Kidney capillary endothelial cell (primary cell): ENCODE measurements around the gene XRCC1.
"Not testable (repeated sequence)": the region's sequence is repeated elsewhere in the genome, so short reads cannot be mapped to it uniquely, and the experiment has no call there.

ENCODE experiments used
- DNase-seq: peaks from one replicate; pipeline ENCODE4 v3.0.0-alpha.2; 2018; ENCODE audit warnings: low spot score

Gene XRCC1

GRCh38 chr19:43545981-43546380, 29.3 kb downstream of the XRCC1 start:
- no peak for DNase-seq

GRCh38 chr19:43545276-43545675, 30.1 kb downstream of the XRCC1 start:
- no peak for DNase-seq

- DNase-seq = no peak
These were observed 31.2 kb downstream of the XRCC1 start for GRCh38 chr19:43544077-43544476.

- no peak for DNase-seq
These were observed 33.2 kb downstream of the XRCC1 start for GRCh38 chr19:43541920-43542650.

GRCh38 chr19:43540381-43540780, 34.9 kb downstream of the XRCC1 start:
- no peak for DNase-seq

GRCh38 chr19:43538922-43539321, 36.4 kb downstream of the XRCC1 start:
- DNase-seq = no peak

- peak; percentile 68 for DNase-seq
These were observed 40.2 kb downstream of the XRCC1 start for GRCh38 chr19:43534816-43535761.

- DNase-seq = no peak
These were observed 41.0 kb downstream of the XRCC1 start for GRCh38 chr19:43534305-43534815.

- DNase-seq = peak; percentile 99
These were observed 41.6 kb downstream of the XRCC1 start for GRCh38 chr19:43533546-43534304.

- DNase-seq = peak; percentile 69
These were observed 42.3 kb downstream of the XRCC1 start, which contains the start of gene ZNF575 for GRCh38 chr19:43532962-43533545. ZNF575 (plus strand) TSS chr19:43533188; CDS start chr19:43534423, 1,235 bp downstream.

GRCh38 chr19:43532571-43532961, 42.8 kb downstream of the XRCC1 start:
- no peak for DNase-seq

- DNase-seq = no peak
These were observed 47.3 kb downstream of the XRCC1 start for GRCh38 chr19:43527860-43528622.

- DNase-seq = peak; percentile 59
These were observed 48.2 kb downstream of the XRCC1 start, which contains the start of gene ETHE1 for GRCh38 chr19:43526884-43527859. ETHE1 (minus strand) TSS chr19:43527201; CDS start chr19:43527177, 24 bp downstream.

- no peak for DNase-seq
These were observed 49.2 kb downstream of the XRCC1 start for GRCh38 chr19:43525836-43526771.

GRCh38 chr19:43524922-43525835, 50.1 kb downstream of the XRCC1 start:
- peak; percentile 20 for DNase-seq

GRCh38 chr19:43523696-43524095, 51.6 kb downstream of the XRCC1 start:
- DNase-seq = not testable (repeated sequence)

GRCh38 chr19:43522929-43523328, 52.4 kb downstream of the XRCC1 start:
- DNase-seq = no peak
